ENCODE data around the gene MRPL34. TPM values are rescaled to one million over a fixed set of nuclear protein-coding genes. Genes with fewer than 3 reads are reported as not detected.

The MRPL34 gene
- total RNA-seq, 1 experiment from 2014 or later: 78.9 TPM

DNA sequence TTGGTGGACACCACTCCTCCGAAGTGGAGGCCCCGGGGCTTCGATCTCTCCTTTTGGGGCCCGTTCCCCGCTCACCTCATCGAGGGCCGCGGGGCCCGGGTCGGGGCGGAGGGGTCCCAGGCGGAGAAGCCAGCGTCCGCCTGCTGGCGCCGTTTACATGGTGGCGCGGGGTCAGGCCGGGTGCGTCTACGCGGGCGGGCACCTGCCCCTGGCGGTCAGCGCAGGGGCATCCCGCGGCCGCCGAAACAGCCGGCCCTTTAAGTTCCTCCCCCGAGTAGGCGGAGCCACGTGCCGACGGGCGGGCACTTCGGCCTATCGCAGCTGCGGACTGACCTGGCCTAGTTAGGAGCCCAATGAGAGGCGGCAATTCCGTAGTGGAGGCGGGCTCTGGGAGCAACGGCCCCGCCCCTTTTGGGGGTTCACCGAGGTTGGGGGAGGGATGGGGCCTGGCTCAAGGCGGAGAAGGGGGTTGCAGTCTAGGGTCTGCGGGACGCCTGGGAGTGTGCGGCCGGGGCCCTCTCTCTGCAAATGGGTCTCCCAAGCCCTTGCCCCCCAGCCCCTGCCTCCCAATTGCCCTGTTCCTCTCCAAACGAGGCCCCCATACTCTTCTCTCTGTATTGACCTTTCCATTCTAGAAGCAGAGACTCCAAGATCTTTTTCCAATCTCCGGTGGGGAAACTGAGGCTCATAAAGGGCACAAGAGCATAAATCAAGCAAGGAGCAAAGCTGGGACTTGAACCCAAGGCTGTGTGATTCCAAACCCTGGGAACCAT, 2.3 kb upstream of the MRPL34 start, which contains the start of gene ABHD8:
Gene ABHD8, minus strand, starts transcription at position 259 of the 773 bp plus-strand sequence. CDS start 1,809 bp downstream, outside the sequence.
- no peaks in the 10 kb centered on the region for H3K9me3 Mint-ChIP-seq (ENCODE audit: unreplicated experiment)
- H3K36me3 Mint-ChIP-seq (ENCODE audit: insufficient read depth, unreplicated experiment): peaks cover 31% of the 10 kb centered on the region
- H3K27ac Mint-ChIP-seq (ENCODE audit: unreplicated experiment): peak within 1 kb of the TSS; percentile 25
- H3K36me3 ChIP-seq (ENCODE audit: control insufficient read depth, insufficient read depth, low read length): 0 out of 2 replicates have a peak, but pooled peaks cover 1% of the 10 kb centered on the region
- H3K4me3 ChIP-seq (ENCODE audit: low read depth, low read length): peak within 1 kb of the TSS; percentile 73
- no TSS peak for BruUV-seq (replicated peaks)
- intact Hi-C loops (cut with micrococcal nuclease; ENCODE audit: unreplicated experiment): no loop called here
- peaks cover under 1% of the 10 kb centered on the region; the same call in 1 of the 2 replicates for H3K9me3 ChIP-seq
- H3K27me3 Mint-ChIP-seq (ENCODE audit: insufficient read depth, unreplicated experiment): no peaks in the 10 kb centered on the region
- no peaks in the 10 kb centered on the region for H3K27me3 ChIP-seq (replicated peaks; ENCODE audit: control insufficient read depth, insufficient read depth, low read length)
- CTCF ChIA-PET: interaction anchor here (1.3 to 1.8 kb wide), 2 partner anchors 10 to 100 kb away, joined by 3 to 6 read pairs; no protein-coding TSS in a partner anchor
- H3K4me1 ChIP-seq: peaks cover 16% of the 10 kb centered on the region
- POLR2A ChIA-PET: no interaction called here
- TF ChIP-seq, protein P1, sequence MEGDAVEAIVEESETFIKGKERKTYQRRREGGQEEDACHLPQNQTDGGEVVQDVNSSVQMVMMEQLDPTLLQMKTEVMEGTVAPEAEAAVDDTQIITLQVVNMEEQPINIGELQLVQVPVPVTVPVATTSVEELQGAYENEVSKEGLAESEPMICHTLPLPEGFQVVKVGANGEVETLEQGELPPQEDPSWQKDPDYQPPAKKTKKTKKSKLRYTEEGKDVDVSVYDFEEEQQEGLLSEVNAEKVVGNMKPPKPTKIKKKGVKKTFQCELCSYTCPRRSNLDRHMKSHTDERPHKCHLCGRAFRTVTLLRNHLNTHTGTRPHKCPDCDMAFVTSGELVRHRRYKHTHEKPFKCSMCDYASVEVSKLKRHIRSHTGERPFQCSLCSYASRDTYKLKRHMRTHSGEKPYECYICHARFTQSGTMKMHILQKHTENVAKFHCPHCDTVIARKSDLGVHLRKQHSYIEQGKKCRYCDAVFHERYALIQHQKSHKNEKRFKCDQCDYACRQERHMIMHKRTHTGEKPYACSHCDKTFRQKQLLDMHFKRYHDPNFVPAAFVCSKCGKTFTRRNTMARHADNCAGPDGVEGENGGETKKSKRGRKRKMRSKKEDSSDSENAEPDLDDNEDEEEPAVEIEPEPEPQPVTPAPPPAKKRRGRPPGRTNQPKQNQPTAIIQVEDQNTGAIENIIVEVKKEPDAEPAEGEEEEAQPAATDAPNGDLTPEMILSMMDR (IDR thresholded peaks at IDR 0.05; ENCODE audit: insufficient read depth in 1 of 2, low read depth in 1 of 2, low read length in 1 of 2, severe bottlenecking in 1 of 2, unreplicated experiment in 1 of 2): peak; percentile 49 to 58
- DNase-seq: peak; percentile 96 to 97
- peak within 1 kb of the TSS; percentile 69 for H3K4me3 Mint-ChIP-seq (ENCODE audit: unreplicated experiment)
- H3K4me1 Mint-ChIP-seq (ENCODE audit: low read depth, unreplicated experiment): peaks cover 8% of the 10 kb centered on the region

DNA sequence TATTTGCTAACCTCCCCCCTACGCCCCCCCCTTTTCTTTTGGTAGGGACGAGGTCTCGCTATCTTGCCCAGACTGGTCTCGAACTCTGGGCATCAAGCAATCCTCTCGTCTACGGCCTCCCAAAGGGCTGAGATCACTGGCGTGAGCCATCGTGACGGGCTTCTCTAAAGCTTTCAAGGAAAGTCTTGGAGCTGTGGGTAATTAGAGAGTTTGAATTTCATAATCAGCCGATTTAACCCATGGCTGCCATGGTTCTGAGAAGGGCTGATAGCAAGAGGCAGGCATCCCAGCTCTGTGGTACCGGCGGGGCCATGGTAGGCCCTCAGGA, 1.8 kb upstream of the MRPL34 start:
- no peak overlapping the region for H3K27ac Mint-ChIP-seq (ENCODE audit: unreplicated experiment)
- H3K4me3 ChIP-seq (ENCODE audit: low read depth, low read length): no peak overlapping the region
- H3K36me3 Mint-ChIP-seq (ENCODE audit: insufficient read depth, unreplicated experiment): peaks cover 33% of the 10 kb centered on the region
- intact Hi-C loops (cut with micrococcal nuclease; ENCODE audit: unreplicated experiment): no loop called here
- no peak for DNase-seq
- no TSS peak for BruUV-seq (replicated peaks)
- no peaks in the 10 kb centered on the region for H3K9me3 ChIP-seq
- H3K27me3 ChIP-seq (replicated peaks; ENCODE audit: control insufficient read depth, insufficient read depth, low read length): no peaks in the 10 kb centered on the region
- ChIA-PET POLR2A (no interaction called here), CTCF (interaction anchor here (1.3 to 1.8 kb wide), 2 partner anchors 11 to 100 kb away, joined by 3 to 6 read pairs; no protein-coding TSS in a partner anchor)
- no peaks in the 10 kb centered on the region for H3K36me3 ChIP-seq (ENCODE audit: control insufficient read depth, insufficient read depth, low read length)
- no peaks in the 10 kb centered on the region for H3K9me3 Mint-ChIP-seq (ENCODE audit: unreplicated experiment)
- peaks cover 8% of the 10 kb centered on the region for H3K4me1 Mint-ChIP-seq (ENCODE audit: low read depth, unreplicated experiment)
- no peaks in the 10 kb centered on the region for H3K27me3 Mint-ChIP-seq (ENCODE audit: insufficient read depth, unreplicated experiment)
- TF ChIP-seq, protein P1 (IDR thresholded peaks at IDR 0.05; ENCODE audit: insufficient read depth in 1 of 2, low read depth in 1 of 2, low read length in 1 of 2, severe bottlenecking in 1 of 2, unreplicated experiment in 1 of 2): no peak
- H3K4me1 ChIP-seq: peaks cover 16% of the 10 kb centered on the region
- peak overlapping the region; percentile 69 for H3K4me3 Mint-ChIP-seq (ENCODE audit: unreplicated experiment)

DNA sequence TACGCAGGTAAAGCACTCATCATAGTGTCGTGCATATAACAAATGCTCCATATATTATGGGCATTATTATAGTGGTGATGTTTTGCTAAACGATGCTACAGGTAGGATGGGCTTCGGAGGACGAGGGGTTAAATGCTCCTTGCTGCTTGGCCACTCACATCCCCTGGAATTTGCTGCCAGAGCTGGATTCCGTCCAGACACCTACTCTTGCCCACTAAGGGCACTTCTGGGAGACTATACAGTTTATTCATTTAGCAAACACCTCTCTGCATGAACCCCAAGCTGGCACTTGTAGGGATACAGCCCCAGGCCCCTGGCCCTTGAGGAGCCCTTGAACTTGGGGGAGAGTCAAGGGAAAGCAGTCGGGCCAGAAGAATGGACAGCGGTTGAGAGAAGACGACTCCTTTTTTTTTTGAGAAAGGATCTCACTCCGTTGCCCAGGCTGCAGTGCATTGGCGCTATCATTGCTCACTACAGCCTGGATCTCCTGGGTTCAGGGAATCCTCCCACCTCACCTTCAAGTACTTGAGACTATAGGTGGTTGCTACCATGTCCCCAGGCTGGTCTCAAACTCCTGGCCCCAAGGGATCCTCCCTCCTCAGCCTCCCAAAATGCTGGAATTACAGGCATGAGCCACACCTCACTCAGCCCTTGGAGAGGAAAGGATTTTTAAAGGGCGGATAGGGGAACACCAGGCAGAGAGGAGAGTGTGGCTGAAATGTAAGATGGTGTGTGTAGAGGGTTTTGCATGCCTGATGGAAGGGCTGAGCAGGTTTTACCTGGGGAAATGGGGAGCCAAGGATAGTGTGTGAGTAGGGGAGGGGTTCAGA, 1.1 kb upstream of the MRPL34 start:
- no peaks in the 10 kb centered on the region for H3K36me3 ChIP-seq (ENCODE audit: control insufficient read depth, insufficient read depth, low read length)

More for the DNA sequence above, 1.1 kb upstream of the MRPL34 start:
- Histone ChIP-seq H3K9me3 (no peaks in the 10 kb centered on the region), H3K27me3 (replicated peaks; ENCODE audit: control insufficient read depth, insufficient read depth, low read length) (no peaks in the 10 kb centered on the region), H3K4me1 (peaks cover 16% of the 10 kb centered on the region), H3K4me3 (ENCODE audit: low read depth, low read length) (no peak overlapping the region)
- intact Hi-C loops (cut with micrococcal nuclease; ENCODE audit: unreplicated experiment): loop anchor here (1.0 kb wide), 1 partner anchor 12 kb away; no protein-coding TSS in a partner anchor
- peaks cover 8% of the 10 kb centered on the region for H3K4me1 Mint-ChIP-seq (ENCODE audit: low read depth, unreplicated experiment)
- DNase-seq: no peak
- peak overlapping the region; percentile 78 for H3K4me3 Mint-ChIP-seq (ENCODE audit: unreplicated experiment)
- BruUV-seq (replicated peaks): no TSS peak
- CTCF ChIA-PET: interaction anchor here (0.6 to 2.8 kb wide), 15 partner anchors 9 to 1194 kb away, joined by 3 to 44 read pairs (median 6); partner anchors contain the start of gene BABAM1
- no peaks in the 10 kb centered on the region for H3K9me3 Mint-ChIP-seq (ENCODE audit: unreplicated experiment)
- H3K36me3 Mint-ChIP-seq (ENCODE audit: insufficient read depth, unreplicated experiment): peaks cover 40% of the 10 kb centered on the region
- POLR2A ChIA-PET: interaction anchor here (0.6 to 1.3 kb wide), 3 partner anchors 12 to 89 kb away, joined by 4 to 12 read pairs (median 5); partner anchors contain the start of gene USE1
- TF ChIP-seq, protein P1 (IDR thresholded peaks at IDR 0.05; ENCODE audit: insufficient read depth in 1 of 2, low read depth in 1 of 2, low read length in 1 of 2, severe bottlenecking in 1 of 2, unreplicated experiment in 1 of 2): no peak
- no peak overlapping the region for H3K27ac Mint-ChIP-seq (ENCODE audit: unreplicated experiment)
- no peaks in the 10 kb centered on the region for H3K27me3 Mint-ChIP-seq (ENCODE audit: insufficient read depth, unreplicated experiment)

Measured in Caco-2 (cell line).